Motor neuron (in vitro differentiated cells): ENCODE data around the gene SLC35E2B. TPM values are rescaled to one million over a fixed set of nuclear protein-coding genes. Genes with fewer than 3 reads are reported as not detected.
A peak's percentile ranks its signal among the peaks of the same experiment; 100 is the strongest.
"Not testable (repeated sequence)": the region's sequence is repeated elsewhere in the genome, so short reads cannot be mapped to it uniquely, and the experiment has no call there.

Experiments
- ATAC-seq, 8 experiments: fragments of 200-7000 bp; cut with Tn5 transposase; replicated peaks in 6 of 8; 2 replicates each; pipeline ENCODE4 v1.8.0; 2021; ENCODE audit warnings: mild to moderate bottlenecking in 8 of 8, moderate library complexity in 8 of 8
- H3K27ac ChIP-seq, 2 donors: fragments of 250-450 bp; sonication (Bioruptor Pico); 2 replicates each; pipeline ENCODE4 v1.9.0; 2021; ENCODE audit warnings: antibody characterized with exemption in 2 of 2, mild to moderate bottlenecking in 2 of 2, moderate library complexity in 1 of 2
- H3K4me1 ChIP-seq, 2 donors: fragments of 250-450 bp; sonication (Bioruptor Pico); replicated peaks in 1 of 2; 2 replicates each; pipeline ENCODE4 v1.6.1; 2021; ENCODE audit warnings: antibody characterized with exemption in 2 of 2, mild to moderate bottlenecking in 2 of 2, moderate library complexity in 1 of 2
- H3K4me3 ChIP-seq, 5 donors: fragments of 250-450 bp; sonication (Bioruptor Pico); 2 replicates each; pipeline ENCODE4 v1.9.0; 2021; ENCODE audit warnings: antibody characterized with exemption in 5 of 5, mild to moderate bottlenecking in 5 of 5, moderate library complexity in 4 of 5
- WGBS, 10 experiments: fragments of 450-650 bp; shearing (Covaris generic); methylation state at CpG; one replicate each; pipeline ENCODE4 v1.0.0; 2022; 5-methylcytosine and 5-hydroxymethylcytosine counted together
- in situ Hi-C, 9 experiments: fragments of 400-800 bp; cut with MboI; loops; one replicate each; pipeline ENCODE4 v1.15.0; 2021; ENCODE audit warnings: low sequenced_read_pairs in 9 of 9, low pct_unique_long_range_greater_than_20kb in 2 of 9; ENCODE audit not compliant: unreplicated experiment in 9 of 9
- total RNA-seq, 8 experiments: library from RNA; unstranded; fragments of 300-600 nt; gene quantifications; 2 replicates each; pipeline versions ENCODE4 v1.2.3 to v1.2.4, GENCODE V29; 2022

Gene SLC35E2B
- total RNA-seq, 8 experiments from 2014 or later, result 35.5 to 98.7 (median 58.9) TPM

GRCh38 chr1:1636621-1637478 lies 55.7 kb downstream of the SLC35E2B start:
- H3K4me1 ChIP-seq, in situ Hi-C loops, H3K4me3 ChIP-seq, ATAC-seq, H3K27ac ChIP-seq: not testable (repeated sequence)
- WGBS, 10 experiments, result 92 to 100% (median 95%) methylated on average over 1 to 6 of the region's 37 CpGs; no CpG with 5 or more reads in 6 of the 10 experiments

DNA sequence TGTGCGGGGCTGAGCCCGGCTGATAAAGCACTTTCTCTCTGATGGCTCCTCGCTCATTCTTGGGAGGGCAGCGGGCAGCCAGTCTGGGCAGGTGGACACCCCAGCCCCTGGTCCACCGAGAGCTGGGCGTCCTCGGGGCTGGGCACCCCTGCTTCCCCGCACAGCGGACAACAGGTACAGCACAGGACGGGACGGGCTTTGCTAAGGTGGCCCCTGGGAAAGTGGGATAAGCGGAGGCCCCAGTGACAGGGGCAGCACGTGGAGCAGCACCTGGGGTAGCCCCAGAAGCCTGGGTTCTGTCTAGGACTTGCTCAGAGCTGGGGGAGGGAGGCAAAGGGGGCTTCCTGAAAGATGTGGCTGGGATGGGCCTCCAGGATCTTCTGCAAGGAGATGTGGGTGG lies 58.0 kb downstream of the SLC35E2B start:
- WGBS, 10 experiments, result no CpG with 5 or more reads among the region's 13 CpGs
- peaks cover 3 to 12% of the 10 kb centered on the region in 2 donors for H3K4me1 ChIP-seq
- ATAC-seq, H3K4me3 ChIP-seq, in situ Hi-C loops, H3K27ac ChIP-seq: not testable (repeated sequence)

GRCh38 chr1:1633409-1633808 lies 59.2 kb downstream of the SLC35E2B start:
- H3K4me3 ChIP-seq, in situ Hi-C loops, ATAC-seq, H3K27ac ChIP-seq: not testable (repeated sequence)
- peaks cover 3 to 14% of the 10 kb centered on the region in 2 donors for H3K4me1 ChIP-seq
- no CpG with 5 or more reads among the region's 35 CpGs for WGBS, 10 experiments

DNA sequence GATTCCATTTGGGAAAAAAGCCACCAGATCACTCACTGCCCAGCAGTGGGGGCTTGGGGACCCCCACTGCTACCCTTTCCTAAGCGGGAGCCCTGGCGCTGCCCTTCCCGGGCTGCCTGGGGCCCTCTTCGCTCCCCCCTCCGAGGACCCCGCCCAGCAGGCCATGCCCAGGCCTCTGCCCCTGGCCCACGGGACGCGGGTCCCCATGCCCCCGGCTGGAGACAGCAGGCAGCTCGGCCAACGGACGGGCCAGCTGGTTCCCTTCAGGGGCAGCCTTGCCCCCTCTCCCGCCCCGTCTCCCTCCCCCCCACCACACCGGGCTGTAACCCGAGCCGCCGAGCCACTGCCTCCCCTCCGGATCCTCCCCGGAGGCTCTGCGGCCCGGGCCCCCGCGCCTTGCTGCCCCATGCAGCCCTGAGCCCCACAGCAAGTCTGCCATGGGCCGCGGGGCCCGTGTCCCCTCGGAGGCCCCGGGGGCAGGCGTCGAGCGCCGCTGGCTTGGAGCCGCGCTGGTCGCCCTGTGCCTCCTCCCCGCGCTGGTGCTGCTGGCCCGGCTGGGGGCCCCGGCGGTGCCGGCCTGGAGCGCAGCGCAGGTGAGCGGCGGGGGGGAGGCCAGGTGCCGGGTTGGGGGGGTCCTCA lies 60.7 kb downstream of the SLC35E2B start, which contains the start of gene MMP23B:
TSS of gene MMP23B (plus strand) at position 392 of the 639 bp plus-strand sequence. CDS start at position 438, 46 bp downstream.
- Histone ChIP-seq H3K27ac (peak within 1 kb of the TSS; percentile 75 to 87), H3K4me1 (peaks cover 3 to 14% of the 10 kb centered on the region in 2 donors), H3K4me3 (peak within 1 kb of the TSS in 4 of 5 donors; percentile 0 to 34 (median 14))
- ATAC-seq, result peak in 4 of 8 experiments; percentile 3 to 28 (median 20)
- in situ Hi-C loops, result no loop called here
- WGBS, 10 experiments, result no CpG with 5 or more reads among the region's 48 CpGs

- ATAC-seq, result peak; percentile 23 to 54 (median 36)
- WGBS, 10 experiments, result 30% methylated on average over 7 of the region's 79 CpGs; no CpG with 5 or more reads in 9 of the 10 experiments
- in situ Hi-C loops, result no loop called here
- H3K27ac ChIP-seq, result peak overlapping the region; percentile 75 to 87
- H3K4me3 ChIP-seq, result peak overlapping the region in 3 of 5 donors; percentile 10 to 34 (median 18)
- H3K4me1 ChIP-seq, result peaks cover 3 to 14% of the 10 kb centered on the region in 2 donors
Measured at GRCh38 chr1:1630965-1631781, 61.4 kb downstream of the SLC35E2B start.

- peak overlapping the region; percentile 75 to 87 for H3K27ac ChIP-seq
- WGBS, 10 experiments, result 12 to 17% (median 13%) methylated on average over 3 of the region's 81 CpGs; no CpG with 5 or more reads in 7 of the 10 experiments
- peaks cover 3 to 14% of the 10 kb centered on the region in 2 donors for H3K4me1 ChIP-seq
- in situ Hi-C loops, result no loop called here
- ATAC-seq, result peak; percentile 3 to 77 (median 65)
- H3K4me3 ChIP-seq, result peak overlapping the region in 3 of 5 donors; percentile 10 to 34 (median 18)
Measured at GRCh38 chr1:1630191-1630964, 62.2 kb downstream of the SLC35E2B start.

DNA sequence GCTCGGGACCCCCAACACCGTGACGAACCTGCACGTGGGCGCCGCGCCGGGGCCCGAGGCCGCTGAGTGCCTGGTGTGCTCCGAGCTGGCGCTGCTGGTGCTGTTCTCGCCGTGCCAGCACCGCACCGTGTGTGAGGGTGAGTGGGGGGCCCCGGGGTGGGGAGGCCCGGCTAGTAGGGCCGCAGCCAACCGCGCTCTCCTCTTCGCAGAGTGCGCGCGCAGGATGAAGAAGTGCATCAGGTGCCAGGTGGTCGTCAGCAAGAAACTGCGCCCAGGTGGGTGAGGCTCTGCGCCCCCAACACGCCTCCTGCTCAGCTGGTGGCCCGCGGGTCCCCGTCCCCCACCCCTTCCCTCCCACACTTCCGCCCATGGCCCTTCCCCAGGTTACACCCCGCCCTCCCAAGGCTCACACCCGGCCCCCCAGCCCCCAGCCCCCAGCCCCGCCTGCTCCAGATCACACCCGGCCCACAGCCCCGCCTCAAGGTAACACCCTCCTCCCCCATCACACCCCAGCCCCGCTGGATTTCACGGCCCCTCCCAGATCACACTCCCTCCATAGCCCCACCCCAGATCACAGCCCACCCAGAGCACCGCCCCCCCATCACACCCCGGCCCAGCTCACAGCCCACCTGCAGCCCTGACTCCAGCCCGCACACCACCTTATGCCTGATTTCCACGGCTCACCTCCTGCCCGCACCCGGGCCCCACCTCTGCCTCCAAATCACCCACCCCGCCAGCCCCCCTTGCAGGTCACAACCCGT lies 63.0 kb downstream of the SLC35E2B start:
- 40% methylated on average over 1 of the region's 48 CpGs; no CpG with 5 or more reads in 9 of the 10 experiments for WGBS, 10 experiments
- Histone ChIP-seq H3K4me3 (peak overlapping the region in 1 of 5 donors; percentile 34), H3K27ac (peak overlapping the region in 1 of 2 donors; percentile 43), H3K4me1 (peaks cover 3 to 14% of the 10 kb centered on the region in 2 donors)
- in situ Hi-C loops, result no loop called here
- ATAC-seq, result peak in 4 of 8 experiments; percentile 15 to 45 (median 44)

DNA sequence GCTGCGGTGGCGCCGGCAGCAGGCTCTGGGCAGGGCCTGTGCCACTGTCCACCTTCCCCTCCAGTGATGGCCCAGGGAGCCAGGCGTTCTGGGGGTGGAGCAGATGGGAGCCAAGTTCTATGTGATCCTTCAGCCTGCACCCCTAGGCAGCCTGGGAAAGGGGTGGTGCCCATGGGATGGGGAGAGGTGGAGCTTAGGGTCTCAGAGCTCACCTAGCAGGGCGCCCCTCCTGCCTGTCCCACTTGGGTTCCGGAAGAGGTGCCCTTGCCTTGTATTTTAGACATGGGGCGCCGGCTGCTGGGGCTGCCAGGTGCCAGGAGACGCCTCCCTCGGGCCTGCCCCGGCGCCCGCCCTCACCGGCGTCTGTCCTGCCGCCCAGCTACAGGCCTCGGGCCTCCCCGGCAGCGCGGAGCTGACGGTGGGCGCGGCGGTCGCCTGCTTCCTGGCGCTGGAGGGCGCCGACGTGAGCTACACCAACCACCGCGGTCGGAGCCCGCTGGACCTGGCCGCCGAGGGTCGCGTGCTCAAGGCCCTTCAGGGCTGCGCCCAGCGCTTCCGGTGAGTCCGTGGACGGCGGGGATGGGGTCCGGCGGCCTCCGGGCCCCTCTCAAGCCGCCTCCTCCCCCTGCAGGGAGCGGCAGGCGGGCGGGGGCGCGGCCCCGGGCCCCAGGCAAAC lies 63.7 kb downstream of the SLC35E2B start:
- ATAC-seq, result no peak
- in situ Hi-C loops, result no loop called here
- Histone ChIP-seq H3K4me3 (no peak overlapping the region), H3K4me1 (peaks cover 3 to 14% of the 10 kb centered on the region in 2 donors), H3K27ac (no peak overlapping the region)
- WGBS, 10 experiments, result 46 to 100% (median 89%) methylated on average over 1 to 19 of the region's 53 CpGs; no CpG with 5 or more reads in 7 of the 10 experiments

- Histone ChIP-seq H3K4me1 (peaks cover 3 to 14% of the 10 kb centered on the region in 2 donors), H3K4me3 (no peak overlapping the region), H3K27ac (no peak overlapping the region)
- WGBS, 10 experiments, result 68 to 100% (median 87%) methylated on average over 5 to 38 of the region's 53 CpGs; no CpG with 5 or more reads in 5 of the 10 experiments
- no peak for ATAC-seq
- in situ Hi-C loops, result no loop called here
Measured at GRCh38 chr1:1627829-1628753, 64.5 kb downstream of the SLC35E2B start.

DNA sequence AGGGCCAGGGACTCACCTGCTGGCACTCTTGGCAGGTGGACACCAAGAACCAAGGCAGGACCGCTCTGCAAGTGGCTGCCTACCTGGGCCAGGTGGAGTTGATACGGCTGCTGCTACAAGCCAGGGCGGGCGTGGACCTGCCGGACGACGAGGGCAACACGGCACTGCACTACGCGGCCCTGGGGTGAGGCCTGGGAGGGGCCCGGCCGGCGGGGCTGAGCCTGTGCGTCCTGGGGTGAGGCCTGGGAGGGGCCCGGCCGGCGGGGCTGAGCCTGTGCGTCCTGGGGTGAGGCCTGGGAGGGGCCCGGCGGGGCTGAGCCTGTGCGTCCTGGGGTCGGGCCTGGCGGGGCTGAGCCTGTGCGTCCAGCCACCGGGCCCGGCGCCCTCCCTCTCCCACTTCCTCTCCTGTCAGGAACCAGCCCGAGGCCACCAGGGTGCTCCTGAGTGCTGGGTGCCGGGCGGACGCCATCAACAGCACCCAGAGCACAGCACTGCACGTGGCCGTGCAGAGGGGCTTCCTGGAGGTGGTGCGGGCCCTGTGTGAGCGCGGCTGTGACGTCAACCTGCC lies 65.2 kb downstream of the SLC35E2B start:
- WGBS, 10 experiments, result 75 to 88% (median 83%) methylated on average over 2 to 8 of the region's 37 CpGs; no CpG with 5 or more reads in 6 of the 10 experiments
- no peak overlapping the region for H3K4me3 ChIP-seq
- in situ Hi-C loops, result no loop called here
- H3K27ac ChIP-seq, result no peak overlapping the region
- ATAC-seq, result peak in 1 of 8 experiments; percentile 14
- peaks cover 3 to 14% of the 10 kb centered on the region in 2 donors for H3K4me1 ChIP-seq
